AG08395 (cell line): ENCODE data around the gene NF2.

Experiments
- DNase-seq: peaks from one replicate; pipeline ENCODE4 v3.0.0; 2012; ENCODE audit warnings: mixed read lengths, low spot score

The NF2 gene

DNA sequence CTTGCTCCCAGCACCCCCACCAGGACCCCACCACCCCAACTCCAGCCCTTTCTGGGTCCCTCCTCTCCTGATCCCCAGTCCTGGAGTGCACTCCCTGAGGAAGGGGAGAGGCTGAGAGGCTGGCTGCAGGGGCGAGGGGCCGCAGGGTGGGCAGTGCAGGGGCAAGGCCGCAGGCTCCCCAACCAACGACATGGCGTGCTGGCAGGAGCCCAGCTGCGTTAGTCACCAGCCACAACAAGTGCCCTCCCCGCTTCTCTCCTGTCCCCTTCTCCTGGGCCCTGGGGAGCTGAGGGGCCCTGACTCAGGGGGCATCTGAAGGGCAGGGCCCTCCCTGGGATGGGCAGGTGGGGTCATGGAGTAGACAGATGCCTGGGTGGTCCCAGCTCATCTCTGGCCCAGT lies 118.7 kb downstream of the NF2 start:
- no peak for DNase-seq

GRCh38 chr22:29722587-29722986 lies 119.2 kb downstream of the NF2 start:
- no peak for DNase-seq

GRCh38 chr22:29723766-29724165 lies 120.3 kb downstream of the NF2 start:
- DNase-seq: no peak

GRCh38 chr22:29724843-29725242 lies 121.4 kb downstream of the NF2 start:
- no peak for DNase-seq

GRCh38 chr22:29726106-29726505 lies 122.7 kb downstream of the NF2 start:
- no peak for DNase-seq

DNA sequence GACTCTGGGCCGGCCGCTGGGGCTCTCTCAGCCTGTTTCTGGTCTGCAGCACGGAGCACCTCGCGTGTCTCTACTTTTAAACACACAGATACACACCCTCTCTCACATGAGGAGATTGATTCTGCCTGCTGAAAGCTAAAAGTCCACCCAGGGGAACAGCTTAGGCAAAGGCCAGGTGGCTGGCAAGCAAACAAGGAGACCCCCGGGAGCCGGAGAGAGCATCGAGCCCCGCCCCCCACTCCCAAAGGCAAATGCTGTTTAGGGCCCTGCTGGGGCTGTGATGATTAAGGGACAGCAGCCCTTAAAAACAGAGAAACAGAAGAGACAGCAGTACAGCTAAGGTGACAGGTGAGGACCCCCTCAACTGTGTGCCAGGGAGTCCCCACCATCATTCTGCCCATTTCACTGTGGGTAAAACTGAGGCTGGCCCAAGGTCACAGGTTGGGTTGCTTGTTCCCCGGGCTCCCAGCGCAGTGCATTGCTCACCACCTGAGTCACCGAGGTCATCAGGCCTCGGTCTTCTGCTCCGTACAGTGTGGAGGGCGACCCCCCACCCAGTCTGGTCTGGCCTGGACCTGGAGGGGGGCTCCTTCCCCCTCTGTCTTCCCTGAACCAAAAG lies 123.2 kb downstream of the NF2 start:
- no peak for DNase-seq

- peak; percentile 69 for DNase-seq
Measured at GRCh38 chr22:29727131-29727523, 123.7 kb downstream of the NF2 start.

DNA sequence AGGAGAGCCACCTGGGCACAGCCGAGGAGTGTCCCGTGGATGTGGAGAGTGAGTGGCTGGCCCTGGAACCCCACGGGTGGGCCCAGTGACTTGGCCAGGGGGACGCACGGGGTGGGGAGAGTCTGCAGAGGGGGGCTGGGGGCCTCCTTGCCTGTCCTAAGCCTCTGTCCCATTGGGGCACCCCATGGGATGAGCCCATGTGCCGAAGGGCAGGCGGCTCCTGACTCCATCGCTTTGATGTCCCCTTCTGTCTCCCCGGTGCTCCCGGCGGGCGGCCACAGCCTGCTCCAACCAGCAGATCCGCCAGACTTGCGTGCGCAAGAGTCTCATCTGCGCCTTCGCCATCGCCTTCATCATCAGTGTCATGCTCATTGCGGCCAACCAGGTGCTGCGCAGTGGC lies 125.7 kb downstream of the NF2 start:
- DNase-seq: no peak

- DNase-seq: no peak
Measured at GRCh38 chr22:29731058-29731850, 127.8 kb downstream of the NF2 start.

DNA sequence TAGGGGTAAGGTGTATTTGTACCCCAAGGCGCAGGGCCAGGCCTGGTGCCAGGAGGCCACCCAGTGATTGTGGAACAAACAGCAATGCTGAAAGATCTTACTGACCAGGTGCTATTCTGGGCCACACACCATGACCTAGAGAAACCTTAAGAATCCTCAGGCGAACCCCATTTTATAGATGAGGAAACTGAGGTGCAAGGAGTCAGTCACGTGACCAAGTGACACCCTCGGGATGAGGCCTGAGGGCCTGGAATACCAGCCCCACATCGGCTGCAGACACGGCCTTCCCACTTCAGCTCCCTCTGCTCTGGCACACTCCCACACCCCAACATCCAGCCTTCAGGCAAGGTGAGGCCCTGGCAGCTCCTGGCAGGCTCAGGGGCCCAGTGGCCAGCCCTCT lies 129.4 kb downstream of the NF2 start:
- DNase-seq: no peak

DNA sequence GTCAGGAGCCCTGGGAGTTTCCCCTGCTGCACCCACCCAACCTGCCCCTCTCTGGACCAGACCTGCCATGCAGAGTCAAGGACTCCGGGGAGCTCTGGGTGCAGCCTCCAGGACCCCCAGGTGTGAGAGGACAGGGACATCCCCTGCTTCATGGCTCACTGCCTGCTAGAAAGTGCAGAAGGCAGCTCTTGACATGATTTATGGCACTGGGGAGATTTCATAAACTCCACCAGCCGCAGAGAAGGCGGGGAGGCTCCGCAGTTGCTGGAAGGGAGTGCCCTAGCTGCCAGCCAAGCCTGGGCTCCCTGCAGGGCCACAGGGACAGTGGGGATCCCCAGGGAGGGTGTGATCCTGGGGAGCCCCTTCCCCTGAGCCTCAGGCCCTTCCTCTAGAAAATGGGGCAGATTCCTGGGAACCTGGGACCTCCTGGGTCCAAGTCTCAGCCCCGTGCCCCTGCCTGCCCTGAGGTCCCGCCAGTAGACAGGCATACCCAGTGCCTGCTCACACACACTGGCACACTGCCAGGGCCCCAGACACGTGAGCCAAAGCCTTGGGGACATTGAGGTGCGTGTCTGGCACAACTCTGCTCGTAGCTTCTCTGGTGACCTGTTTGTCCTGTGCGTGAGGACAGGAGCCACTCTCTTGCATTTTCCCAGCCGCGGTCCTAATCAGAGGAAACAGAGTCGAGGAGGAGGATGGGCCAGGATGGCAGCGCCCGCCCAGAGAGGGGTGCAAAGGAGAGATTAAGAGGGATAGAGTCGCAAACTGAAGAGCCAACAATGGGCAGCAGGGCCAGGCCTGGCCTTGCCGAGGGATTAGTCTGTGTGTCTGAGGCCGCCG lies 130.1 kb downstream of the NF2 start:
- DNase-seq: no peak

- no peak for DNase-seq
Measured at GRCh38 chr22:29734406-29734805, 131.0 kb downstream of the NF2 start.

DNA sequence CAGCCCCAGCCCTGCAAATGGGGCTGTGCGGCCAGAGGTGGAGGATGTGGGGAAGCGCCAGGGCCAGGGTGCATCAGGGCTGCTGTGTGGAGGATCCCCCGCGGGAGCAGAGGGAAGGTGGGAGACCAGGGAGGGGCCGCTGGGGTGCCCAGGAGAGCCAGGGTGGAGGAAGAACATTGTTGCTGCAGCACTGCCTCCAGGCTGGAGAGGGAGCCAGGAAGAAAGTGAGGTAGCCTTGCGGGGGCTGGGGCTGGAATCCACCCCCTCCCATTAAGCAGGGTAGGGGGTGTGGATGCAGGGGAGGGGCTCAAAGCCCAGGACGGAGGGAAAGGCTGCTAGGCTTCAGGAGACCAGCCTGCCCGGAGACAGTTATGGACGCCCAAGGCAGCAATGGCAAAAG lies 131.4 kb downstream of the NF2 start:
- DNase-seq: no peak

DNA sequence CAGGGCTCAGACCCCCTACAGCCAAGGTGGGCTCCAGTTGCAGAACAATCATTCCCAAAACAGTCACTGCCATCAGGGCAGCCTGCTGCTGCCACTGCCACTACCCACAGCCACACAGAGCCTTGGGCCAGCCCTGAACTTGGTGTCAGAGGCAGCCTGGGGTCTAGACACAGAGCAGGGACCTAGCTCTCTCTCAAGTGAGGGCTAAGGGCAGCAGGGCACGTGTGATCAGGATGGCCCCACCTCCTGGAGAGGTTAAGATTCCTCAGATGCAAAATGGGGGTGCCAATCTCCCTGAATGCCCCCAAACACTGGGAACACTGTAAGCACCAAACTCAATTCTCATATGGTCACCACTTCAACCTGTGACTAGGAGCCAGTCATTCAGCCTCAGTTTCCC lies 132.0 kb downstream of the NF2 start:
- no peak for DNase-seq

GRCh38 chr22:29737251-29738117 lies 134.1 kb downstream of the NF2 start:
- DNase-seq: no peak

DNA sequence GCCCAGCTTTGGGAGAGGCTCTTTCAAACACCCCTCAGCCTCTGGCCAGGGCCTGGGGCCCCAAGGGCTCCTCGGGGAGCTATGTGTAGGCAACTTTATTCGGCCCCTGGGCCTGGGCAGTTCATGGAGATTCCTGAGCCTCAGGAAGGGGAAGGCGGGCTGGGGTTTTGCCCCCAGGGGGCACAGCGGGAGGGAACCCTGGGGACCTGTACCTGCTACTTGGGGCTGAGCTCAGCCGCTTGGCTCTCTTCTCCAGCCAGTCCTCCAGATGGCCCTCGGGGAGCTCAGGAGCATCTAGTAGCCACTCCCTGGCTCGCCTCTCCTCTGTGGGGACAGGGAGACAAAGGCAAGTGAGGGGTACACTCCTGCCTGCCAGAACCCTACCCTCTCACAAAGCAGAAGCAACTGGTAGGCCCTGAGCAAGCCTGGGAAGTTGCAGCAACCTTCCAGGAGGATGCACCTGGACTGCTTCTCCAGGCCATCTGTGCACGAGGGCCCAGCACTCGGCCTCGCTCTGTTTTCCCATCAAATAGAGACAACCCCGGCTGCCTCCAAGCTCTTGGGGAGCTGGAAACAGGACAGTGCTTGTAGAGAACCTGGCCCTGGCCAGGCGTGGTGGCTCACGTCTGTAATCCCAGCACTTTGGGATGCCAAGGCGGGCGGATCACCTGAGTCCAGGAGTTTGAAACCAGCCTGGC lies 134.8 kb downstream of the NF2 start:
- DNase-seq: no peak

DNA sequence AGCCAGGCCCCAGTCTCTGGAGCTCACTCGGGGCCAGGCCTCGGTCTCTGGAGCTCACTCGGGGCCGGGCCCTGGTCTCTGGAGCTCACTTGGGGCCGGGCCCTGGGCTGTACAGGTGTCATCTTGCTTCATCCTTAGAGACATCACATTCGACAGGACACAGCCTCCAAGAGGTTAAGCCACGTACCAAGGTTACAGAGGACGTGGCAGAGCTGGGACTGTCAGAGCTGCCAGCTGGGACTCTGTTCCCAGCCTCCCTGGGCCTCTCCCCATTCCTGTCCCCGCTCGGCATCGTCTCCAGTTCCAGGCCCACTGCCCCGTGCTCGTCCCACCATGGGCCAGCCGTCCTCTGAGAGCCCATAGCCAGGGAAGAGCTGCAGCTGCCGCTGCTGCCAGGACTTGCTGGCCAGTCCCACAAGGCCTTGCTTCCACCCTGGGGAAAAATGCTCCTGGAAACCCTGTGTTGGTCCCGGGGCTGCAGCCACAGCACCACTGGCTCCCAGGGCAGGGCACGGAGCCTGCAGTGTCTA lies 136.0 kb downstream of the NF2 start:
- no peak for DNase-seq

GRCh38 chr22:29740216-29740615 lies 136.8 kb downstream of the NF2 start:
- no peak for DNase-seq

GRCh38 chr22:29741926-29742325 lies 138.5 kb downstream of the NF2 start:
- no peak for DNase-seq

DNA sequence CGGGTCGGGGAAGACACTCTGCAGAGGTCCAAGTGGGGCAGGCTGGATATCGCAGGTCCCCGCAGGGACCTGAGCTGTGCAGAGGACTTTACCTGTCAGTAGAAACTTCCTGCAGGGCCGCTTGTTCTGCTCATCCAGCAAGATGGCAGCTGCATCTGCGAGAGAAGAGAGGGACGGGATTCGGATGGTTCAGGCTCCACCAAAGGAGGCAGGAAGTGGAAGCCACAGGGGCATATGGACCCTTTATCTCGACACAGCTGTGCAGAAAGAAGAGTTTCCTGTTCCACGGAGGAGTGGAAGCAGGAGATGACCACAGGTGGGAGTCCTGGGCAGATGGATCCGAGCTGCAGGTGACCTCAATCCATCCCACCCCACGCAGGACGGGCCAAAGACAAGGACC lies 138.9 kb downstream of the NF2 start:
- no peak for DNase-seq

GRCh38 chr22:29744902-29745301 lies 141.5 kb downstream of the NF2 start:
- DNase-seq: peak; percentile 56
